ENCODE data around the gene CARS2.
A peak's percentile ranks its signal among the peaks of the same experiment; 100 is the strongest.
"Not testable (repeated sequence)": the region's sequence is repeated elsewhere in the genome, so short reads cannot be mapped to it uniquely, and the experiment has no call there.

Gene CARS2, protein sequence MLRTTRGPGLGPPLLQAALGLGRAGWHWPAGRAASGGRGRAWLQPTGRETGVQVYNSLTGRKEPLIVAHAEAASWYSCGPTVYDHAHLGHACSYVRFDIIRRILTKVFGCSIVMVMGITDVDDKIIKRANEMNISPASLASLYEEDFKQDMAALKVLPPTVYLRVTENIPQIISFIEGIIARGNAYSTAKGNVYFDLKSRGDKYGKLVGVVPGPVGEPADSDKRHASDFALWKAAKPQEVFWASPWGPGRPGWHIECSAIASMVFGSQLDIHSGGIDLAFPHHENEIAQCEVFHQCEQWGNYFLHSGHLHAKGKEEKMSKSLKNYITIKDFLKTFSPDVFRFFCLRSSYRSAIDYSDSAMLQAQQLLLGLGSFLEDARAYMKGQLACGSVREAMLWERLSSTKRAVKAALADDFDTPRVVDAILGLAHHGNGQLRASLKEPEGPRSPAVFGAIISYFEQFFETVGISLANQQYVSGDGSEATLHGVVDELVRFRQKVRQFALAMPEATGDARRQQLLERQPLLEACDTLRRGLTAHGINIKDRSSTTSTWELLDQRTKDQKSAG

DNA sequence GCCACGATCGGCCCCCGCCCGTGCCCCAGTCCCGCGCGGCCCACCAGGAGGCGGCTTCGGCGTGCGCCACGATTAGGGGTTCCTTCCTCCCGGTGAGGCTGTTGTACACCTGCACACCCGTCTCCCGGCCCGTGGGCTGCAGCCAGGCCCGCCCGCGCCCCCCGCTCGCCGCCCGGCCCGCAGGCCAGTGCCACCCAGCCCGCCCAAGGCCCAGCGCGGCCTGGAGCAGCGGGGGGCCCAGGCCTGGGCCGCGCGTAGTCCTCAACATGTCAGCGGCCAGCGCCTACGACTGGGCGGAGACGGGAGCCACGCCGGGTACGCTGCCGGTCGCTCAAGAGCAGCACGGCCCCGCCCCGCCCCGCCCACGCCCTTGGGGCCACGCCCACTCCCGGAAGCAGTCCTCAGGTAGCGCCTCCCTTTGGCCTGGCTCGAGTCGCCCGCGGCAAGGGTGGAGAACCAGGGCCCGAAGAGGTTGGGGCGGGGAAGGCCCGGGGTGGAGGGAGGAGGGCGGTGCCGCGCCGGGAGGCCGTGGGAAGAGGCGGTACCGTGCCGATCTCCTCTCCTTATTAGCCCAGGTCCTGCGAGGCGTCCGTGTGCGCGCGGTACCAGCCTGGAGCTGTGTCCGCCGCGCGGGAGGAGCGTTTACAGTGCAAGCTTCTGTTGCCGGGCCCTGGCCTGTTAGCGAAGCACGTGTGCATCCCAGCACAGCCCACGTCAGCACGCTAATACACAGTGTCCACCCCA is at the start of gene CARS2:
Gene CARS2, minus strand, starts transcription at position 291 of the 744 bp plus-strand sequence. Its CDS starts 23 bp downstream, at position 268.
- peak; percentile 89 for DNase-seq

DNA sequence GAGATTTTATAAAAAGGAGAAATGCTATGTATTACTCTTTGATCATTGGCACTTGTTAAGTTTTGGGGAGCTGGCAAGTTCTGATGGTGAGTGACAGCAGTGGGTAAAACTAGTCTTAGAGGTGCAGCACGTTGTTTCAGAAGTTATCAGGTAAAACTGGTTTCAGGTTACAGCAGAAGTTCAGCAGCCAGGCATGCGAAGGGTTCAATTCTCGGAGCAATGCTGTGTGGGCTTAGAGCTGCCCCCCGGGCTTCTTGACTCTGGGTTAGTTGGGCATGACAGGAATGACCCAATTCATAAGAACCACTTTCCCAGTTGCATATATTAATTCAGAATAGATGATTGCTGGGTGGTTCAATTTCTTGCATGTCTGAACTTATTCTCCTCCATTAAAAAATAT is 42.4 kb upstream of the CARS2 start:
- no peak for DNase-seq

DNA sequence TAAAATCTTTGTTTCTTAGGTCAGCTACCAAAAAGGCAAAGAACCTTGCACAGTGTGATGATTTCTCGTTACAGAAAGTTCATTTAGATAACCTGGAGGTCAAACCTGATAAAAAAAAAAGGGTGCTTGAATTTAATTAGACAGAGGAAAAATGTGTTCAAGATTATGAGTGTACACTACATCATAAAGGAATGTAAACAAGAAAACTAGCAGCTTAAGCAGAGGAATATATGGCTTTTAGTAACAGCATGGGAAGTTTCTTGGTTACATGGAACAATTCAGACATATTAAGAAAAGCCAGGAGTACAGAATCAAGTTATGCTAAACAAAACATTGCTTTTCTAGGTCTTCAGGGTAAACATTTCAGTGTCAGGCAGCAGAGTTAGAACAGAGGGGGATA is 40.5 kb upstream of the CARS2 start:
- no peak for DNase-seq

DNA sequence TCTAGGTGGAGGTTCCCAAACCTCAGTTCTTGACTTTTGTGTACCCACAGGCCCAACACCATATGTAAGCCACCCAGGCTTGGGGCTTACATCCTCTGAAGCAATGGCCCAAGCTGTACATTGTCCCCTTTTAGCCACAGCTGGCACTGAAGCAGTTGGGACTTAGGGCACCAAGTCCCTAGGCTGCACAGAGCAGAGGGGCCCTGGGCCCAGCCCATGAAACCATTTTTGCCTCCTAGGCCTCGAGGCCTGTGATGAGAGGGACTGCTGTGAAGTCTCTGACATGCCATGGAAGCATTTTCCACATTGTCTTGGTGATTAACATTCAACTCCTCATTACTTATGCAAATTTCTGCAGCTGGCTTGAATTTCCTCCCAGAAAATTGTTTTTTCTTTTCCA is 37.8 kb upstream of the CARS2 start:
- DNase-seq: no peak

- DNase-seq: no peak
Measured at GRCh38 chr13:110737555-110737954, 31.6 kb upstream of the CARS2 start.

- no peak for DNase-seq
Measured at GRCh38 chr13:110734561-110734960, 28.6 kb upstream of the CARS2 start.

- DNase-seq: no peak
Measured at GRCh38 chr13:110731072-110731471, 25.2 kb upstream of the CARS2 start.

DNA sequence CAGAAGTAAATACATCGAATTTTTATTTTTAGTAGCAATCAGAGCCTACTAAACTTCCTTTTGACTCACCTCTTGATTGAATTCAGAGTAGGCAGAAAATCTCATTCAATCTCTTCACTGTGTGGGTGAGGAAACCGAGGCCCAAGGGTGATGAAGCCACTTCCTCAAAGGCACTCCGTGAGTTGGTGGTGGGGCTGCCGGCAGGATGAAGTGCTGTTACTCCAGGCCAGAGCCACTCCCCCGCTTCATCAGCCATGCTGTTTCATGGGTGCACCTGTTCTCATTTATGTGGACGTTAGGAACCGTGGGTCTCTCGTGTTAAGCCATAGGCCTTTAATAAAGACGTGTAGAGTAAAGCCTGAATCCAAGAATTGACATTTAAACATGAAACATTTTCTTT is 20.8 kb upstream of the CARS2 start:
- DNase-seq: peak; percentile 42

- DNase-seq: not testable (repeated sequence)
Measured at GRCh38 chr13:110726153-110726552, 20.2 kb upstream of the CARS2 start.

- no peak for DNase-seq
Measured at GRCh38 chr13:110723598-110723997, 17.7 kb upstream of the CARS2 start.

DNA sequence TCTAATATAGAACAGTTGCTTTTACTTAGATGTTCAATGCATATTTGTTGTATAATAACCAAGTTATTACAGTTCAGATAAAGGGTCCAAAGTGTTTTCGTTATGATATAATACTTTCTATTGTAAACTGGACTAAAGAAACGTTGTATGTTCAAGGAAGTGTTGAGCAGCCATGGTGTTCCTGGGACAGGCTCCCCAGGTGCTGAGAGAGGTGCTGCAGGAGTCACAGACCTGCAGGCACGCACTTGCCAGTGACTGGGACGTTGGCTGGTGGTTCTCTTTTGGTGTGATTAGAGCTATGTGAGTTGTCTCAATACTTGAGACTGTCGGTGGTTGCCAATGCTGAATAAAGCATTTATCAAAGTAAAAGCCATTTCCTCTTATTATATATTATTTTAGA is 17.1 kb upstream of the CARS2 start:
- no peak for DNase-seq

DNA sequence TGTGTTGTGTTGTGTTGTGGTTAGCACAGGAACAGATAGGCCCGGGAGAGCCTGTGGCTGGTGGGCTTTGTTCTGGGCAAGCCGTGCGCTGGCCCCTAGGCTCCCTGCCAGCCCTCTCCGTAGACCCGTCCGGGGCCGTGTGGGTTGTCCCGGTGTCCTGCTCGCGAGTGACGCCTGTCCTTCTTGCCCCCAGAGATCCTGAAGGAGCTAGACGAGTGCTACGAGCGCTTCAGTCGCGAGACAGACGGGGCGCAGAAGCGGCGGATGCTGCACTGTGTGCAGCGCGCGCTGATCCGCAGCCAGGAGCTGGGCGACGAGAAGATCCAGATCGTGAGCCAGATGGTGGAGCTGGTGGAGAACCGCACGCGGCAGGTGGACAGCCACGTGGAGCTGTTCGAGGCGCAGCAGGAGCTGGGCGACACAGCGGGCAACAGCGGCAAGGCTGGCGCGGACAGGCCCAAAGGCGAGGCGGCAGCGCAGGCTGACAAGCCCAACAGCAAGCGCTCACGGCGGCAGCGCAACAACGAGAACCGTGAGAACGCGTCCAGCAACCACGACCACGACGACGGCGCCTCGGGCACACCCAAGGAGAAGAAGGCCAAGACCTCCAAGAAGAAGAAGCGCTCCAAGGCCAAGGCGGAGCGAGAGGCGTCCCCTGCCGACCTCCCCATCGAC is 13.3 kb upstream of the CARS2 start:
- DNase-seq: no peak

DNA sequence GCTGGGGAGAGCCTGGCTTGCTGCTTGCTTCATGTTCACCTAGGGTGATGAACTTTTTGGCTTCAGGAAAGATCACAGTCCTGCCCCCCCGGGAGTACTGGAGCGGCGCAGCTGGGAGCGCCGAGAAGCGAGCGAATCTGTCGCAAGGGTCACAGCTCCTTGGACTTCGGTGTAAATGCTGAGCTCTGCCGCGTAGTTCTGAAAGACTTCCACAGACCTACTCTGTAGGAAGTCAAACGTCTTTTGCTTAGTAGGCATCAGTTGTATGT is 10.3 kb upstream of the CARS2 start:
- no peak for DNase-seq

GRCh38 chr13:110715395-110716246 is 9.7 kb upstream of the CARS2 start:
- peak; percentile 91 for DNase-seq

- no peak for DNase-seq
Measured at GRCh38 chr13:110714797-110715394, 9.0 kb upstream of the CARS2 start.

GRCh38 chr13:110713981-110714796 is 8.3 kb upstream of the CARS2 start:
- peak; percentile 79 for DNase-seq

GRCh38 chr13:110713642-110713952 is 7.7 kb upstream of the CARS2 start, which contains the start of gene ING1:
Gene ING1 (plus strand): TSS chr13:110713700. CDS start chr13:110714150, 450 bp downstream.
- no peak for DNase-seq

GRCh38 chr13:110712849-110713641 is 7.1 kb upstream of the CARS2 start:
- DNase-seq: peak; percentile 98

- DNase-seq: peak; percentile 95
Measured at GRCh38 chr13:110712081-110712848, 6.3 kb upstream of the CARS2 start.

Measured in activated T-cell treated with anti-CD3 and anti-CD28 coated beads, Interleukin-2, amount 50 U/mL, for 1 hour (primary cell).